Measurements from ENCODE around the gene SLC6A8.
A peak's percentile ranks its signal among the peaks of the same experiment; 100 is the strongest.
"Not testable (repeated sequence)": the region's sequence is repeated elsewhere in the genome, so short reads cannot be mapped to it uniquely, and the experiment has no call there.

SLC6A8 gene

DNA sequence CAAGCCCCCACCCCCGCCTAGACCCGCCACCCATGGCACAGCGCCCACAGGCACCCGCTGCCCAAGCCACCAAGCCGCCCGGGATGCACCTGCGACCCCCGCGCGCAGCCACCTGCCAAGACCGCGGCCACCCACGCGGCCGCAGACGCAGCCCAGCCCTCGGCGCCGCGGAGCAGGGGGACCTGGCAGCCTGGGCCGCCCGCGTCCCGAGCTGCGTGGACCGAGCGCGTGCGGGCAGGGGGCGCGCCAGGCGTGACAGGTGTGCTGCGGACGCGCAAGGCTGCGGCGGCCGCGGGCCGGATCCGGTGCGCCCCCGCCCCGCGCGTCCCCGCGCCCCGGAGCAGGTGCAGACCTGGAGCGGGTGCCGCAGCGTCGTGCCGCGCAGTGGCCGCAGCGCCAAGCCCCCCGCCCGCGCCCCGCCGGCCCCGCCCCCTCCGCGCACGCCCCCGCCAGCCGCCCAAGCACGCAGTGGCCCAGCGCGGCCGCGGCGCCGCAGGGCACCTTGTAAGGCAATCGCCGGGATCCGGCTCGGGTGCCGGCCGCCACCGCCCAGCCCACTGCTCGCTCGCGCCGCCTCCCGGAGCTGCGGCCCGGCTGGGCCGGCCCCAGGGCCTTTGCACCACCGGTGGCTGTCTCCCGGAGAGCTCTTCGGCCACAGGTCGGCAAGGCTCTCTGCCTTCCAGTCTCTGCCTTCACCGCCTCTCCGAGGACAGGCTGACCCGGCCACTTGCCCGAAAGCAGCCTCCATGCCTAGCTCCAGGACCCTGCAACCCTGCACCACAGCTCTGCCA lies 14.1 kb upstream of the SLC6A8 start, which contains the start of gene PNCK:
Gene PNCK (minus strand): TSS at position 386 of the 791 bp plus-strand sequence. CDS start 737 bp downstream, outside the sequence.
- H3K36me3 Mint-ChIP-seq, result peaks cover 0 to 2% of the 10 kb centered on the region in 2 donors
- DNase-seq (no peak), ATAC-seq (replicated peaks) (no peak)
- peaks cover 30 to 32% of the 10 kb centered on the region in 2 donors for H3K27me3 Mint-ChIP-seq
- peaks cover 0 to 9% of the 10 kb centered on the region in 2 donors for H3K4me1 Mint-ChIP-seq
- peak within 1 kb of the TSS; percentile 1 to 3 for H3K4me3 Mint-ChIP-seq
- H3K27ac Mint-ChIP-seq, result peak within 1 kb of the TSS; percentile 80
- H3K9me3 Mint-ChIP-seq, result no peaks in the 10 kb centered on the region

DNA sequence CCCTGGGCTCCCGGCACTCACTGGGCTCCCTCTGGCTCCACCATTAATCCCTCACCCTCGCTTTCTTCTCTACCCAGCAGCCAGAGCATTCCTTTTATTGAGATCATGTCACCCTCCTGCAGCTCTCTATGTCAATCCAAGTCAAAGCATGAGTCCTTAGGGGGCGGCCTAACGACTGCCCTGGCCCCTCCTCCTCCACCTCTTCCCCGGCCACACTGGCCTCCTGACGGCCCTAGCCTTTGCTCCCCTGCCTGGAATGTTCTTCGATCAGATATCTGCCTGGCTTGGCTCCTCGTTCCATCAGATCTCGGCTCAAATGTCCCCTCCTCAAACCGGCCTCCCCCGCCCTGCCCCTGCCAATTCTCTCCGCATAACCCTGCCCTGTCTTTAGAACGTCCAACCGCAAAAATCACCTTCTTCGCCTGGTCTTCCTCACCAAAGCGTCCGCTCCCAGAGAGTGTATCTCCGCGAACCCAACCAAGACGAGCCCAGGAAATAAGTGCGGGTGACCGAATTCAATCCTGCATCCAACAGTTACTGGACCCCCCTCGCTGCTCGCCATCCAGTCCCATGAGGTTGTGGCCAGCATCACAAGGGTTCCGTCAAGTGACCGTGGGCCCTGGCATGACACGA lies 13.4 kb upstream of the SLC6A8 start:
- H3K4me3 Mint-ChIP-seq, result peak overlapping the region; percentile 1 to 3
- ATAC-seq (replicated peaks) (no peak), DNase-seq (no peak)
- no peaks in the 10 kb centered on the region for H3K9me3 Mint-ChIP-seq
- H3K27me3 Mint-ChIP-seq, result peaks cover 30 to 36% of the 10 kb centered on the region in 2 donors
- peaks cover 0 to 9% of the 10 kb centered on the region in 2 donors for H3K4me1 Mint-ChIP-seq
- peaks cover 0 to 2% of the 10 kb centered on the region in 2 donors for H3K36me3 Mint-ChIP-seq
- H3K27ac Mint-ChIP-seq, result peak overlapping the region; percentile 51

DNA sequence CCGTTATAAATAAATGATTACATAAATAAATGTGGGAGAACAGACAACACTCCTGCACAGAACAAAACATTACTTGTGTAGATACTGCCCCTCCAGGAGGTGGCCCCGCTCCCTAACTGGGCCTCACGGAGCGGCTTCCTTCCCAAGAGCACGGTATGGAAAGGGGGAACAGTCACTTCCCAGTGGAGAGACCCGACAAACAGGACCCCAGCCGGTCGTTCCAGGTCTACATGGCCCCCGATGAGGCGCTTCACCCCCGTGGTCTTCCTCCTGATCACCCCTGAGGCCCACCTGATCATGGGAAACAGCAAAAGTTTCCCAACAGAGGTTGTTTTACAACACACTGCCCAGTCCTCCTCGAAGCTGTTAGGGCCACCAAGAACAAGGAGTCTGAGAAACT lies 6.6 kb upstream of the SLC6A8 start:
- no peak for DNase-seq
- Mint-ChIP-seq H3K4me1 (peaks cover 0 to under 1% of the 10 kb centered on the region in 2 donors), H3K36me3 (no peaks in the 10 kb centered on the region), H3K4me3 (no peak overlapping the region), H3K27me3 (peaks cover 20 to 24% of the 10 kb centered on the region in 2 donors), H3K27ac (no peak overlapping the region), H3K9me3 (peaks cover 0 to 4% of the 10 kb centered on the region in 2 donors)
- ATAC-seq (replicated peaks), result no peak

DNA sequence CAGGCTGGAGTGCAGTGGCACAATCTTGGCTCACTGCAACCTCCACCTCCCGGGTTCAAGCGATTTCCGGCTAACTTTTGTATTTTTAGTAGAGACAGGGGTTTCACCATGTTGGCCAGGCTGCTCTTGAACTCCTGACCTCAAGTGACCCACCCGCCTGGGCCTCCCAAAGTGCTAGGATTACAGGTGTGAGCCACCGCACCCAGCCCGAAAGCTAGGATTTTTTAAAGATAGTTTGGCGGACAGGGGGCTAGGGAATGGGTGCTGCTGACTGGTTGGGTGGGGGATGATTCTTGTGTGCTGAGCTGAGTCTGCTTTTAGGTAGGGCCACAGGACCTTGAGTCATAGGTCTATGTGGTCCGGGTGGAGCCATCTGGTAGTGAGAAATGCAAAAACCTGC lies 4.2 kb upstream of the SLC6A8 start:
- not testable (repeated sequence) for H3K4me3 Mint-ChIP-seq; H3K9me3 Mint-ChIP-seq; DNase-seq; ATAC-seq (replicated peaks); H3K36me3 Mint-ChIP-seq; H3K27ac Mint-ChIP-seq
- peaks cover 25 to 27% of the 10 kb centered on the region in 2 donors for H3K27me3 Mint-ChIP-seq
- peaks cover 0 to 11% of the 10 kb centered on the region in 2 donors for H3K4me1 Mint-ChIP-seq

DNA sequence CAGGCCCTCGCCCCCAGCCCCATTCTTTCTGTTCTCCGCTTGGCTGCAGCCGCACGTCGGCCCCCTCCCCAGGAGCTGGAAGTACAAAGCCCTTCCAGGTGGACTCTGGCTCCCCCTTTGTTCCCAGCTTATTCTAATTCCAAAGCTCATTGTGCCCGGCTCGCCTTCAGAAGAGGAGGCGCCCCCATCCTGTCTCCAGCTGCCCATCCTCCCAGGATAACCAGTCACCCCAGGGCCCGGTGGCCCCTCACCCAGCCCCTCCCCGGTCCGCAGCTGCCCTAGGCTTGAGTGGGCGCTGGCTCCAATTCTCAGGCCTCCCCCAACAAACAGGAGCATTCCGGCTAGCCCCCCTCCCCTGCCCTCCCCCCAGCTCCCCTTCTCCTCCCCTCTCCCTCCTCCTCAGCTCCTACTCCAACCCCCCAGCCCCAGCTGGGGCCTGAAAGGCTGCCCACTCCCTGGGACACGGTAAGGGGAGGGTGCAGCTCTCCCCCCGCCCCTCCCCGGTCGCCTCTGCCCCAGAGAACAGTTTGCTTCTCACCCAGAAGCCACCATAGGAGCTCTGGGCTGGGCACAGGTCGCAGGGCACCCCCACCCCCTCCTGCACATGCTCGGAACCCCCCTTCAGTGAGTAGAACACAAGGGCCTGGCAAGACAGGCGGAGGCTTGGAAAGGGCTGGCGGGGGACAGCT lies 3.1 kb upstream of the SLC6A8 start:
- no peak for ATAC-seq (replicated peaks)
- H3K36me3 Mint-ChIP-seq, result no peaks in the 10 kb centered on the region
- peaks cover 0 to 11% of the 10 kb centered on the region in 2 donors for H3K4me1 Mint-ChIP-seq

DNA sequence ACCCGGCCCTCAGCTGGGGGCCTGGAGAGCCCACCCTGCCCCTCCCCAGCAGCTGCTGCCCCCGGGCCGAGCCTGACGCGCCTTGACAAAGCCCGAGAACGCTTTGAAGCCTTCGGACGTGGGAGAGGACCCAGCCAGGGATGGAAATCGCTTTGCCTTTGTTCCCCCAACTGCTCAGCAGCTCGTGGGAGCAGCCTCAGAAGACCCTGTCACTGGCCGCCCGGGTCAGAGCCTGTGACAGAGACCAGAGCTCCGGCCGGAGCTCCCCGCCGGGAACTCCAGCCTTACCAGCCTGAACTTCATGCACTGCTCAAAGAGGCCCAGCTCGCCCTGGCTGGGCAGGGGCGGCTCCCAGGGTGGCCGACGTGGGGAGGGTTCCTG lies 2.6 kb upstream of the SLC6A8 start:
- Mint-ChIP-seq H3K27me3 (peaks cover 17 to 23% of the 10 kb centered on the region in 2 donors), H3K4me3 (no peak overlapping the region), H3K27ac (no peak overlapping the region), H3K36me3 (no peaks in the 10 kb centered on the region), H3K4me1 (peaks cover 2 to 11% of the 10 kb centered on the region in 2 donors), H3K9me3 (peaks cover 0 to 4% of the 10 kb centered on the region in 2 donors)
- DNase-seq, result no peak
- no peak for ATAC-seq (replicated peaks)

More for the DNA sequence above, 3.1 kb upstream of the SLC6A8 start:
- DNase-seq, result no peak
- no peak overlapping the region for H3K4me3 Mint-ChIP-seq
- H3K27ac Mint-ChIP-seq, result no peak overlapping the region
- H3K9me3 Mint-ChIP-seq, result peaks cover 0 to 4% of the 10 kb centered on the region in 2 donors
- peaks cover 22 to 27% of the 10 kb centered on the region in 2 donors for H3K27me3 Mint-ChIP-seq

DNA sequence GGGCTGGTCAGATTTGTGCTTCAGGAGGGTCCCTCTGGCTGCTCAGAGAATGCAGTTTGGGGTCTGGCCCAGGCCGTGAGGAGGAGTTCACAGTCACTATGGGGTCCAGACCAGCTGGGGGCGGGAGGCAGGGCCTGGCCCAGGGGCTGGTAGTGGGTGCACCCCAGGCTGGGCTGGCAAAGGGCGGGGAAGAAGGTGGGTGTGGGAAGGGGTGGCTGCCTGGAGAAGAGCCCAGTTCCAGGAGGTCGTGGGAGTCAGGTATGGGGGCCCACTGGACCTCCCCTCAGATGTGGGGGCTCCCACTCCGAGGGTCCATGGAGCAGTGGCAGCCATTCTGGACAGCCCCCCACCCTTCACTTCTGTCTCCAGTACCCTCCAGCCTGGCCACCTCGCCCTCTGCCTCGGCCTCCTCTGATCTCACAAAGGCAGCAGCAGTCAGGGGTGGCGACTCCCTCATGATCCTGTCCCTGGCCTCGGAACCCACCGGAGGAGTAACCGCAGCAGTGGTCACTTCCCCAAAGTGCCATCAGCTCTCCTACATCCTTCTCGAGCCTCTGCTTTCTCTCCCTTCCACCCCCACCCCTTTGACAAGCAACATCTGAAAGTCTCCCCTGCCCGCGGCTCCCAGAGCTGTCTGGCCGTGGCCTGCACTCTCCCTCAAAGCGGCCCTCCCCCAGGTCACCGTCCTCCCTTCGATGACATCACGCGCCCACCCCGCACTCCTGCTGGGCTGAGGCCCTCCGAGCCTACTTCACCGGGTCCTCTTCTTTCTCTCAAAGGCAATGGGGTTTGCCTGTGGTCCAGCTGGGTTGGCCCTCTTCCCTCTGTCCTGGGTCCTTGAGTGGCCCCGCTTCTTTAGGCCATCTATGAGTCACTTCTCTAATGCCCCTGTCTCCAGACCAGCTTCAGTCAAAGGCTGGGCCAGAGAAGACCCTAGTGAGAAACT lies 1.7 kb upstream of the SLC6A8 start:
- ATAC-seq (replicated peaks) (no peak), DNase-seq (no peak)
- Mint-ChIP-seq H3K9me3 (peaks cover 0 to 4% of the 10 kb centered on the region in 2 donors), H3K4me3 (no peak overlapping the region), H3K36me3 (no peaks in the 10 kb centered on the region), H3K27ac (no peak overlapping the region), H3K4me1 (peaks cover 2 to 11% of the 10 kb centered on the region in 2 donors), H3K27me3 (peaks cover 22 to 26% of the 10 kb centered on the region in 2 donors)

DNA sequence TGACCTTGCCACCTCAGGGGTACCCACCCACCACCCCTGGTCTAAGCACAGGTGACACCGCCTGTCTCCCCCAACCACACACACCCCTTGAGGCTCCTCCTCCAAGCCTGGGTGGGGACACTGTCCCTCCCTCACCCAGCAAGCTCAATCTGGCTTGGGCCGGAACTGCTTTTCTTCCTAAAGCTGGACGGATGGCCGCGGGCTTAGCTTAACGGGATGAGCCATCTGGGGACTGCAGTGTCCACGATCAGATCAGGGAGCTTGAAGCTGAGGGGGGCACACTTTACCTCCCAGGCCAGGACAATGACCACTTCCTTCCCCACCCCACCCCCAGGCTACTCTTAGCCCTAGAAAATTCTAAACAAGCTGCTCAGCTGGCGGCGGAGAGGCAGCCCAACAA lies 1.0 kb upstream of the SLC6A8 start:
- DNase-seq (no peak), ATAC-seq (replicated peaks) (no peak)
- H3K27ac Mint-ChIP-seq, result no peak overlapping the region
- peak overlapping the region; percentile 28 to 44 for H3K4me3 Mint-ChIP-seq
- H3K36me3 Mint-ChIP-seq, result no peaks in the 10 kb centered on the region
- peaks cover 2 to 11% of the 10 kb centered on the region in 2 donors for H3K4me1 Mint-ChIP-seq
- H3K27me3 Mint-ChIP-seq, result peaks cover 22 to 27% of the 10 kb centered on the region in 2 donors
- H3K9me3 Mint-ChIP-seq, result peaks cover 0 to 4% of the 10 kb centered on the region in 2 donors

DNA sequence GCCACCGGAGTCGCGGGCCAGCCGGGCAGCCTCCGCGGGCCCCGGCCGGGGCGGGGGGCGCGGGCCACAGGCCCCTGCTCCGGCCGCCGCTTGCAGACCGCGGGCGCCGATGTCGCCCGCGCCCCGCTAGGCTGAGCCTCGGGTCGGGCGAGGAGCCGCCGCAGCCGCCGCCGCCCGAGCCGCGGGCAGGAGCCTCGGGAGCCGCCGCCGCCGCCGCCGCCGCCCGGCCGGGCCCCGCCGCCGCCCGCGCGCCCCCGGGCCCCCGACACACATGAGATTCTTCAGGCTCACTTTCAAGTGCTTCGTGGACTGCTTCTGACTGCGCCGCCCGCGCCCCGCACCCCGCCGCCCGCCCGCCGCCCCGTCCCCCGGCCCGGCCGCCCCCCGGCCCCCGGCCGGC lies 345 bp downstream of the SLC6A8 start:
- peak; percentile 20 to 30 for ATAC-seq (replicated peaks)
- H3K4me3 Mint-ChIP-seq, result no peak overlapping the region

DNA sequence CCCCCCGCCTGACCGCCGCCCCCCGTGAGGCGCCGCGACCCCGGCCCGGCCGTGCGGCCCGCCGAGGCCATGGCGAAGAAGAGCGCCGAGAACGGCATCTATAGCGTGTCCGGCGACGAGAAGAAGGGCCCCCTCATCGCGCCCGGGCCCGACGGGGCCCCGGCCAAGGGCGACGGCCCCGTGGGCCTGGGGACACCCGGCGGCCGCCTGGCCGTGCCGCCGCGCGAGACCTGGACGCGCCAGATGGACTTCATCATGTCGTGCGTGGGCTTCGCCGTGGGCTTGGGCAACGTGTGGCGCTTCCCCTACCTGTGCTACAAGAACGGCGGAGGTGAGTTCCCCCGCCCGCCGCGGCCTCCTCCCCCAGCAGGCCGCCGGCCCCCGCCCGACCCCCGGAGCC lies 780 bp downstream of the SLC6A8 start:
- Mint-ChIP-seq H3K4me3 (no peak overlapping the region), H3K27me3 (peaks cover 17 to 27% of the 10 kb centered on the region in 2 donors), H3K27ac (no peak overlapping the region), H3K36me3 (no peaks in the 10 kb centered on the region), H3K9me3 (peaks cover 0 to 3% of the 10 kb centered on the region in 2 donors), H3K4me1 (peaks cover 4 to 19% of the 10 kb centered on the region in 2 donors)
- no peak for DNase-seq
- no peak for ATAC-seq (replicated peaks)

More for the DNA sequence above, 345 bp downstream of the SLC6A8 start:
- Mint-ChIP-seq H3K27me3 (peaks cover 17 to 27% of the 10 kb centered on the region in 2 donors), H3K27ac (no peak overlapping the region), H3K36me3 (no peaks in the 10 kb centered on the region), H3K4me1 (peaks cover 4 to 19% of the 10 kb centered on the region in 2 donors), H3K9me3 (peaks cover 0 to 4% of the 10 kb centered on the region in 2 donors)
- no peak for DNase-seq

DNA sequence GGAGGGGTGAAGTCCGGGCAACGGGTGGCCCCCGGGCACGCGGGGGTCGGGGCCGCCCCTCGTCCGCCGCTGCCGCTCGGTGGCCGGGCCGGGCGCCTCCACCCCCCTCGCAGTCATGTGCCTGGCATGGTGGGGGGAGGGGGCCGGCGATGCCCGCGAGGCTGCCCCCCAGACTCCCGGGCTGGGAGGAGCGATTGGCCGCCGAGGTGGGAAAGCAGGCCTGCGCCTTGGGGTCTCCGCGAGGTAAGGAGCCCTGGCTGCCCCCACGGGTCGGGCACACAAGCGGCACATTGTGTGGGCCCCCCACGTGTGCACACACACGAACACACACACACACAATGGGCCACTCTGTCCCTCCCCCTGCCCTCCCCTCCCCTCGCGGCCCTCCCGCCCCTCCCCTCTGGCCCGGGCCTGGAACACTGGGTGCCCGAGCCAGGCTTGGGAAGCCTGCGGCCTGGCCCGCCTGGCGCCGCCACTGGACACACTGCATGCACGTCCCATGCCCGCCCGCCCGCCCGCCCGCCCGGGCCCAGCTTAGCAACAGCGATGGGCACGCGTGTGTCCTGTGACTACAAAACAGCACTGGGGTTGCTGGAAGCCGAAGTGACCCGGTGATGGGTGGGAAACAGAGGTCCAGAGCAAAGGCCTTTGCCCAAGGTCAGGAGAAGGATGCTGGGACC lies 1.3 kb downstream of the SLC6A8 start:
- Mint-ChIP-seq H3K4me1 (peaks cover 4 to 19% of the 10 kb centered on the region in 2 donors), H3K27ac (no peak overlapping the region), H3K36me3 (peaks cover under 1% of the 10 kb centered on the region in 2 donors), H3K27me3 (peaks cover 17 to 27% of the 10 kb centered on the region in 2 donors), H3K9me3 (no peaks in the 10 kb centered on the region), H3K4me3 (no peak overlapping the region)
- ATAC-seq (replicated peaks) (no peak), DNase-seq (no peak)

DNA sequence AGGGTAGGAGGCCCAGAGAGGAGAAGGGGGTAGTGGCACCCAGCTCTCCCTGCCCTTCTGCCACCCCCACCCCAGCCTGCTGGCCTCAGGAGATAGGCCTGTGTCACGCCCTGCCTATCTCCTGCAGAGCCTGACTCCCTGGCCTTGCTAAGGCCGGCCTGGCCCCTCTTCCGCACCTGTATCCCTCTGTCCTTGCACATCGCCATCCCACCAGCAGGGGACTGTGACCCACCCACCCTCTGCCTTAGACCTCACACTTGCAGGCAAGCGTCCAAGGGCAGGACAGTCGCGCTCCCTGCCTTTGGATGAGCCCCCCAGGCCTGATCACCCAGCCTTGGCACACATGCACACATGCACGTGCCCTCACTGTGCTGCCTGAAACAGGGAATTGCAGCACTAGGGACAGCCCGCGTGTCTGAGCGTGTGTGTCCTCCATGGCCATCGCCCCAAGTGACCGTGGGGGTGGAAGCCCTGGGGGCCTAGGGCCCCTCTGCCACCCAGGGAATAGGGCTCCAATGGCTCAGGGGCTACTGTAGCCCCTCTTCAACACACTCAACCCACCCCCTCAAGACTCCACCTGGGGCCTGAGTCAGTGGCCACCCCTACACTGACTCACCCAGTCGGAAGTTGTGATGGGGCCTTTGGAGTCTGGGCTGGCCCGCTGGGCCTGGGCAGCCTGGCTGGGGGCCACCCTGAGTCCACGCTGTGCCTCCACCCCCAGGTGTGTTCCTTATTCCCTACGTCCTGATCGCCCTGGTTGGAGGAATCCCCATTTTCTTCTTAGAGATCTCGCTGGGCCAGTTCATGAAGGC lies 2.1 kb downstream of the SLC6A8 start:
- Mint-ChIP-seq H3K36me3 (peaks cover 3% of the 10 kb centered on the region in 2 donors), H3K9me3 (no peaks in the 10 kb centered on the region), H3K4me3 (no peak overlapping the region), H3K27ac (no peak overlapping the region), H3K27me3 (peaks cover 17 to 27% of the 10 kb centered on the region in 2 donors), H3K4me1 (peaks cover 4 to 19% of the 10 kb centered on the region in 2 donors)
- no peak for DNase-seq
- no peak for ATAC-seq (replicated peaks)

All from stimulated activated naive B cell treated with anti-CD40 and anti-IgM and Interleukin-4, amounts not matched to agents 10 μg/mL and 1 μg/mL and 100 μg/mL, for 72 hours (primary cell).